Loucy (cell line): Measurements from ENCODE around the gene ROBO2.

Experiments
- H2AFZ ChIP-seq: fragments of 200-600 bp; sonication (generic); 2 replicates; pipeline ENCODE4 v1.6.0; 2016; ENCODE audit warnings: antibody characterized with exemption, mild to moderate bottlenecking, low read length, moderate library complexity
- H3F3A ChIP-seq: fragments of 200-600 bp; 2 replicates; pipeline ENCODE4 v1.6.0; 2016; ENCODE audit warnings: antibody characterized with exemption, low read depth, mild to moderate bottlenecking
- H3K27me3 ChIP-seq: fragments of 200-600 bp; sonication (generic); 2 replicates; pipeline ENCODE4 v1.6.1; 2014; ENCODE audit warnings: low read length, mild to moderate bottlenecking; ENCODE audit not compliant: insufficient read depth, poor library complexity, severe bottlenecking
- H3K36me3 ChIP-seq: fragments of 200-600 bp; sonication (generic); 2 replicates; pipeline ENCODE4 v1.6.1; 2016; ENCODE audit warnings: low read length; ENCODE audit not compliant: insufficient read depth
- H3K4me1 ChIP-seq: fragments of 200-600 bp; sonication (generic); 2 replicates; pipeline ENCODE4 v1.5.1; 2014; ENCODE audit warnings: low read length, mild to moderate bottlenecking; ENCODE audit not compliant: insufficient read depth, poor library complexity, severe bottlenecking
- H3K4me2 ChIP-seq: fragments of 200-600 bp; sonication (generic); 2 replicates; pipeline ENCODE4 v1.6.0; 2014; ENCODE audit warnings: antibody characterized with exemption, low read length, low read depth, mild to moderate bottlenecking; ENCODE audit not compliant: poor library complexity, severe bottlenecking
- H3K4me3 ChIP-seq: fragments of 200-600 bp; sonication (generic); 2 replicates; pipeline ENCODE4 v1.5.1; 2014; ENCODE audit warnings: low read length, mild to moderate bottlenecking, mixed read lengths; ENCODE audit not compliant: poor library complexity, severe bottlenecking
- H3K79me2 ChIP-seq: fragments of 200-600 bp; sonication (generic); 2 replicates; pipeline ENCODE4 v1.6.1; 2014; ENCODE audit warnings: low read length; ENCODE audit not compliant: insufficient read depth
- H3K9ac ChIP-seq: fragments of 200-600 bp; sonication (generic); 2 replicates; pipeline ENCODE4 v1.6.0; 2014; ENCODE audit warnings: mild to moderate bottlenecking, low read depth, low read length, moderate library complexity; ENCODE audit not compliant: poor library complexity, severe bottlenecking
- H3K9me2 ChIP-seq: fragments of 200-600 bp; sonication (generic); replicated peaks from 2 replicates; pipeline ENCODE4 v1.6.1; 2016; ENCODE audit warnings: low read depth, low read length, mixed read lengths
- H3K9me3 ChIP-seq: fragments of 200-600 bp; sonication (generic); 2 replicates; pipeline ENCODE4 v1.6.1; 2014; ENCODE audit warnings: mild to moderate bottlenecking, antibody characterized with exemption, low read length, low read depth; ENCODE audit not compliant: insufficient read depth
- H4K20me1 ChIP-seq: fragments of 200-600 bp; sonication (generic); 2 replicates; pipeline ENCODE4 v1.6.0; 2014; ENCODE audit warnings: antibody characterized with exemption, low read length, mild to moderate bottlenecking; ENCODE audit not compliant: insufficient read depth, poor library complexity, severe bottlenecking
- EZH2phosphoT487 ChIP-seq: fragments of 200-600 bp; IDR thresholded peaks from 2 replicates; pipeline ENCODE4 v1.6.1; 2018; ENCODE audit warnings: antibody characterized with exemption, mild to moderate bottlenecking, moderate library complexity, borderline replicate concordance
- TF ChIP-seq, protein P1 (sequence below): fragments of 200-600 bp; sonication (generic); conservative IDR thresholded peaks from 2 replicates; pipeline ENCODE4 v1.5.1; 2014; ENCODE audit warnings: mild to moderate bottlenecking, antibody characterized with exemption, low read length

ROBO2 gene

DNA sequence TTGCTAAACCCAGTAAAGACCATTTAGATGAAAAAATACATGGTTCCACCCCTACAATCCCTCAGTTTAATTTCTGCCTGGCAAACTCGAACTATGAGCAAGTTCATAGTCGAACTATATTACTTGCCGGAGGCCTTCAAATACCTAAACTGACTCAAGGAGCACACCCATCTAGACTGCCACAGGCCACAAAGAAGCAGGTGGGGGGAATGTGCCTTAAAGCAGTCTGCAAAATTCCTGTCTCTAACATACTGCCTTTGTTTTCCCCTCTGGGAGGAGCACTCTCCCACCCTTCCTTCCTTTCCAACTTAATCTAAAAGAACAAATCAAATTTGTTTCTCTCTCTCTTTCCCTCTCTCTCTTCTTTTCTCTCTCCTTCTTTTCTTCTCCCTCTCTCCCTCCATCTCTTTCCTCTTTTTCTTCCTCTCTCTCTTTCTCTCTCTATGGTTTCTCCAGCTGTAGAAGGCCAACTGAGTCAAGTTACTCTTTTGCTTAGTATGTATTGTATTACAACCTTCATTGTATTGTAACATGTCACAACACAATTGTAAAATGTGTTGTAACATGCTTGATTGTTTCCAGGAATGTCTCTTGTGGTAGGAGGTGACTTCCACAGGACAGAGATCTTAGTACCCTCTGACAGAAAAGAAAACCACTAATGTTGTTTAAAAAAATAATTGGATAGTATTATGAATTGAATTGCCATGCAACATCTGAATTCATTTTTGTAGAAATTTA lies 496.3 kb downstream of the ROBO2 start:
- Histone ChIP-seq H3K4me2 (no peak overlapping the region), H3K9me2 (no peaks in the 10 kb centered on the region), H3K4me3 (no peak overlapping the region), H3K27me3 (no peaks in the 10 kb centered on the region), H3K9me3 (no peaks in the 10 kb centered on the region), H3K36me3 (no peaks in the 10 kb centered on the region), H3K4me1 (no peaks in the 10 kb centered on the region), H3F3A (no peaks in the 10 kb centered on the region), H4K20me1 (no peaks in the 10 kb centered on the region), H2AFZ (no peak overlapping the region), H3K9ac (no peak overlapping the region), H3K79me2 (no peaks in the 10 kb centered on the region)
- TF ChIP-seq, protein P1, sequence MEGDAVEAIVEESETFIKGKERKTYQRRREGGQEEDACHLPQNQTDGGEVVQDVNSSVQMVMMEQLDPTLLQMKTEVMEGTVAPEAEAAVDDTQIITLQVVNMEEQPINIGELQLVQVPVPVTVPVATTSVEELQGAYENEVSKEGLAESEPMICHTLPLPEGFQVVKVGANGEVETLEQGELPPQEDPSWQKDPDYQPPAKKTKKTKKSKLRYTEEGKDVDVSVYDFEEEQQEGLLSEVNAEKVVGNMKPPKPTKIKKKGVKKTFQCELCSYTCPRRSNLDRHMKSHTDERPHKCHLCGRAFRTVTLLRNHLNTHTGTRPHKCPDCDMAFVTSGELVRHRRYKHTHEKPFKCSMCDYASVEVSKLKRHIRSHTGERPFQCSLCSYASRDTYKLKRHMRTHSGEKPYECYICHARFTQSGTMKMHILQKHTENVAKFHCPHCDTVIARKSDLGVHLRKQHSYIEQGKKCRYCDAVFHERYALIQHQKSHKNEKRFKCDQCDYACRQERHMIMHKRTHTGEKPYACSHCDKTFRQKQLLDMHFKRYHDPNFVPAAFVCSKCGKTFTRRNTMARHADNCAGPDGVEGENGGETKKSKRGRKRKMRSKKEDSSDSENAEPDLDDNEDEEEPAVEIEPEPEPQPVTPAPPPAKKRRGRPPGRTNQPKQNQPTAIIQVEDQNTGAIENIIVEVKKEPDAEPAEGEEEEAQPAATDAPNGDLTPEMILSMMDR = no peak
- TF ChIP-seq EZH2phosphoT487 = no peak

DNA sequence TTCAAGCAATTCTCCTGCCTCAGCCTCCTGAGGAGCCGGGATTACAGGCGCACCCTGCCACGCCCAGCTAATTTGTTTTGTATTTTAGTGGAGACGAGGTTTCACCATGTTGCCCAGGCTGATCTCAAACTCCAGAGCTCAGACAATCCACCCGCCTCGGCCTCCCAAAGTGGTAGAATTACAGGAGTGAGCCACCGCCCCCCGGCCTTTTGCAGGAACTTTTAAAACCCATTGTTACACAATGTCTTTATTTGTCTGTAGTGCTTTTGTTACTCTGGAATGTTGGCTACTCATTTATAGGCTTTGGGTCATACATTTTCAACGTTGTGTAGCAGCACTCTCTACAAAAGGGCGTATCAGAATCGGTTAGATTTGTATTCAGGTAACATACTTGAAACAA lies 499.1 kb downstream of the ROBO2 start:
- H3F3A ChIP-seq = no peaks in the 10 kb centered on the region
- H2AFZ ChIP-seq = no peak overlapping the region
- no peak for TF ChIP-seq EZH2phosphoT487
- H4K20me1 ChIP-seq = no peaks in the 10 kb centered on the region
- no peaks in the 10 kb centered on the region for H3K9me2 ChIP-seq
- H3K9me3 ChIP-seq = no peaks in the 10 kb centered on the region
- H3K4me1 ChIP-seq = no peaks in the 10 kb centered on the region
- no peak overlapping the region for H3K9ac ChIP-seq
- no peaks in the 10 kb centered on the region for H3K79me2 ChIP-seq
- H3K27me3 ChIP-seq = no peaks in the 10 kb centered on the region
- no peak overlapping the region for H3K4me2 ChIP-seq
- no peak overlapping the region for H3K4me3 ChIP-seq
- no peaks in the 10 kb centered on the region for H3K36me3 ChIP-seq

GRCh38 chr3:77539677-77540076 lies 499.8 kb downstream of the ROBO2 start:
- no peak for TF ChIP-seq EZH2phosphoT487
- TF ChIP-seq, protein P1 = no peak
- Histone ChIP-seq H3K9me3 (no peaks in the 10 kb centered on the region), H3K4me1 (no peaks in the 10 kb centered on the region), H3K36me3 (no peaks in the 10 kb centered on the region), H3K79me2 (no peaks in the 10 kb centered on the region), H3K27me3 (no peaks in the 10 kb centered on the region), H3K9me2 (no peaks in the 10 kb centered on the region), H3K4me2 (no peak overlapping the region), H3K9ac (no peak overlapping the region), H3F3A (no peaks in the 10 kb centered on the region), H4K20me1 (no peaks in the 10 kb centered on the region), H2AFZ (no peak overlapping the region), H3K4me3 (no peak overlapping the region)
